ENCODE measurements around the gene ANKRD52. TPM values are rescaled to one million over a fixed set of nuclear protein-coding genes. Genes with fewer than 3 reads are reported as not detected.
A peak's percentile ranks its signal among the peaks of the same experiment; 100 is the strongest.

The ANKRD52 gene
- total and polyA plus RNA-seq, 2 of the 8 experiments (the other 6 are each of a cell fraction or from before 2014, with no cell fraction given) = 14.0 to 36.3 TPM

GRCh38 chr12:56189918-56190694 is 68.1 kb downstream of the ANKRD52 start (continued):
- TF ChIP-seq SIN3A (conservative IDR thresholded peaks at IDR 0.05 in 1 of 2, IDR thresholded peaks at IDR 0.05 in 1 of 2; ENCODE audit: low read depth in 1 of 2, low read length in 2 of 2) (peak in 1 of 2 experiments; percentile 72; a peak in 2 of 4 replicates), SP1 (IDR thresholded peaks at IDR 0.05; ENCODE audit: low read depth, low read length) (0 out of 2 replicates have a peak, but pooled peaks have one; percentile 40), KDM1A (IDR thresholded peaks at IDR 0.05; ENCODE audit: borderline replicate concordance, low read length) (peak; percentile 60; the same call in 1 of the 2 replicates), KDM5A (IDR thresholded peaks at IDR 0.05; ENCODE audit: low read length) (no peak), RNF2 (IDR thresholded peaks at IDR 0.05; ENCODE audit: borderline replicate concordance, low read depth, low read length, missing control alignments, poor library complexity, severe bottlenecking) (no peak), TCF12 (IDR thresholded peaks at IDR 0.05; ENCODE audit: low read depth, low read length) (no peak)

Measured in H1 (cell line).